Sigmoid colon (tissue), 3 donors: ENCODE measurements around the gene HOOK2.

Experiments used
- CTCF ChIP-seq, 4 experiments: fragments of 450-650 bp in 3 of 4; fragments of 200-600 bp in 1 of 4; IDR thresholded peaks; one replicate each; pipeline ENCODE4 v1.5.1; 2016 to 2019; ENCODE audit warnings: antibody characterized with exemption in 4 of 4, mild to moderate bottlenecking in 3 of 4, moderate library complexity in 2 of 4
- POLR2A ChIP-seq, 2 donors: fragments of 450-650 bp; IDR thresholded peaks; one replicate each; pipeline ENCODE4 v1.6.1; 2016; ENCODE audit warnings: antibody characterized with exemption in 2 of 2, mild to moderate bottlenecking in 2 of 2, moderate library complexity in 2 of 2

DNA sequence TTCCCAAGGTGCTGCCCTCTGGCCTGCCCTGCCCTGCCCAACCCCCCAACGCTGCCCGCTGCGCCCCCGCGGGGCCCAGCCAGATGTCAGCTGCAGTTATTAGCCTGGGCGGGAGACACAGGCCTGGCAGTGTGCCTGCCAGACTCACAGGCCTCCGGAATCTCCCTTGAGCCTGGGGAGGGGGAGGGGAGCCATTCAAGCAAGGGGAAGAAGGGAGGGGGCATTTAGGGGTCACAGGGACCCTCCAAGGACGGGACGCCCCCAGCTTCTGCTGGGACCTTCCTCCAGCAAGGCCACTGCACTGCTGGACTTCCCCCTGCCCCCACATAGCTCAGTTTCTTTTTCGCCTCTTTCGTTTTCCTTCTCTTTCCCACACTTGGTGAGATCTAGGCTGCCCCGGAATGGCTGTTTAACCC is 13.3 kb upstream of the HOOK2 start:
- TF ChIP-seq CTCF (IDR thresholded peaks at IDR 0.05) (no peak), POLR2A (IDR thresholded peaks at IDR 0.05) (peak in 1 of 2 donors; percentile 10)
